ENCODE data around the gene IGF2BP1. TPM values are rescaled to one million over a fixed set of nuclear protein-coding genes. Genes with fewer than 3 reads are reported as not detected.
"Not testable (repeated sequence)": the region's sequence is repeated elsewhere in the genome, so short reads cannot be mapped to it uniquely, and the experiment has no call there.

Gene IGF2BP1
- total RNA-seq, 2 experiments from 2014 or later, result not detected

- Mint-ChIP-seq H3K9me3 (ENCODE audit: insufficient read depth) (no peaks in the 10 kb centered on the region), H3K27ac (no peak overlapping the region), H3K4me3 (peak overlapping the region; percentile 43), H3K27me3 (ENCODE audit: low read depth) (peaks cover 78% of the 10 kb centered on the region), H3K4me1 (ENCODE audit: low read depth) (peaks cover 30% of the 10 kb centered on the region), H3K36me3 (ENCODE audit: low read depth) (no peaks in the 10 kb centered on the region)
- DNase-seq (no peak), ATAC-seq (peak; percentile 23)
- POLR2A ChIA-PET, result no interaction called here
- CTCF ChIA-PET, result interaction anchor here (0.6 to 2.7 kb wide), 3 partner anchors 35 to 327 kb away, joined by 3 to 8 read pairs (median 3); no protein-coding TSS in a partner anchor
These were observed 822 bp downstream of the IGF2BP1 start for GRCh38 chr17:48997827-48998586.

GRCh38 chr17:48998587-48999440 is 1.6 kb downstream of the IGF2BP1 start:
- Mint-ChIP-seq H3K27me3 (ENCODE audit: low read depth) (peaks cover 82% of the 10 kb centered on the region), H3K27ac (no peak overlapping the region), H3K4me1 (ENCODE audit: low read depth) (peaks cover 30% of the 10 kb centered on the region), H3K9me3 (ENCODE audit: insufficient read depth) (no peaks in the 10 kb centered on the region), H3K36me3 (ENCODE audit: low read depth) (no peaks in the 10 kb centered on the region), H3K4me3 (peak overlapping the region; percentile 31)
- DNase-seq, result no peak
- ChIA-PET CTCF (interaction anchor here (0.6 to 2.7 kb wide), 2 partner anchors 34 to 328 kb away, joined by 3 to 8 read pairs; no protein-coding TSS in a partner anchor), POLR2A (no interaction called here)
- ATAC-seq, result no peak

DNA sequence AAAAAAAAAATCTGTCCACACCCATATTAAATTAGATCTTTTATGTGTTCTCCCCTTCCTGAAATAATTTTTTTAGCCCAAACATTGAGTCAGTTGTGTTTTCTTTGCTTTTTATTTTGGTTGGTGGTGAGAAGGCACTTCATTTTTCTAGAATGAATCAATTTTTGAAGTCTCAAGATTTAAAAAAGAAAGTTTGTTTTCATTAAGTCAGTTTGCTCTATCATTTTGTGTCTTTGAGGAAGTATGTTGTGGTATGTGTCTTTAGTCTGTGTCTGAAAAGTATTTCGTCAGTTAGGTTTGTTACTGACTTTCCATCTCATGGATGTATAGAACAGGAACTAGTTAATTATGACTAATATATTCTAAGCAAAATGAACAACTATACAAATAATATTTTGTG is 3.8 kb downstream of the IGF2BP1 start:
- Mint-ChIP-seq H3K27me3 (ENCODE audit: low read depth) (peaks cover 85% of the 10 kb centered on the region), H3K4me1 (ENCODE audit: low read depth) (peaks cover 25% of the 10 kb centered on the region), H3K9me3 (ENCODE audit: insufficient read depth) (no peaks in the 10 kb centered on the region), H3K4me3 (no peak overlapping the region), H3K36me3 (ENCODE audit: low read depth) (no peaks in the 10 kb centered on the region), H3K27ac (no peak overlapping the region)
- ATAC-seq (no peak), DNase-seq (no peak)
- ChIA-PET CTCF (interaction anchor here (0.8 kb wide), 1 partner anchor 122 kb away, joined by 3 read pairs; no protein-coding TSS in a partner anchor), POLR2A (no interaction called here)

GRCh38 chr17:49001671-49002070 is 4.5 kb downstream of the IGF2BP1 start:
- peaks cover 86% of the 10 kb centered on the region for H3K27me3 Mint-ChIP-seq (ENCODE audit: low read depth)
- ChIA-PET CTCF (no interaction called here), POLR2A (no interaction called here)
- DNase-seq, result no peak
- H3K27ac Mint-ChIP-seq, result no peak overlapping the region
- H3K9me3 Mint-ChIP-seq (ENCODE audit: insufficient read depth), result no peaks in the 10 kb centered on the region
- ATAC-seq, result no peak
- no peak overlapping the region for H3K4me3 Mint-ChIP-seq
- H3K4me1 Mint-ChIP-seq (ENCODE audit: low read depth), result peaks cover 20% of the 10 kb centered on the region
- no peaks in the 10 kb centered on the region for H3K36me3 Mint-ChIP-seq (ENCODE audit: low read depth)

DNA sequence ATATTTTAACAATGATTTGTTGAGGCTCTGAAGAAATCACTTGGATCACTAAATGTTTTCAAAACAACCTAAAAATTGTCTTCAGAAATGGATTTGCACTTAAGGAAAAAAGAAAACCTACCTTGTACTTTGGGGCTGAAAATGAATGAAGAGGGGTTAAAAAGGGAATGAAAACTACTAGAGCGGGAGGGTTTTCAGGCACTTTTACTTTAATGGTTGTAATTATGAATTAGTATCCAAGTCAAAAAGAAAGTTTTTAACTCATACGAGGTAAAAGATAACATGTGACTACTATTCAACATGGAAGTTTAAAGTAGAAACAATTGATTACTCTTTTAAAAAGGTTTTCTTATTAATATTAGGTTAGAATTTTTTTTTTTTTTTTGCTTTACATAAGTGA is 5.1 kb downstream of the IGF2BP1 start:
- H3K36me3 Mint-ChIP-seq (ENCODE audit: low read depth), result no peaks in the 10 kb centered on the region
- POLR2A ChIA-PET, result no interaction called here
- CTCF ChIA-PET, result no interaction called here

GRCh38 chr17:49002766-49003165 is 5.6 kb downstream of the IGF2BP1 start:
- Mint-ChIP-seq H3K27me3 (ENCODE audit: low read depth) (peaks cover 86% of the 10 kb centered on the region), H3K4me1 (ENCODE audit: low read depth) (peaks cover 10% of the 10 kb centered on the region), H3K9me3 (ENCODE audit: insufficient read depth) (no peaks in the 10 kb centered on the region), H3K36me3 (ENCODE audit: low read depth) (no peaks in the 10 kb centered on the region), H3K4me3 (no peak overlapping the region), H3K27ac (no peak overlapping the region)
- no peak for ATAC-seq
- no peak for DNase-seq
- CTCF ChIA-PET, result no interaction called here
- POLR2A ChIA-PET, result no interaction called here

More for the DNA sequence above, 5.1 kb downstream of the IGF2BP1 start:
- Mint-ChIP-seq H3K4me1 (ENCODE audit: low read depth) (peaks cover 14% of the 10 kb centered on the region), H3K4me3 (no peak overlapping the region), H3K27ac (no peak overlapping the region), H3K27me3 (ENCODE audit: low read depth) (peaks cover 87% of the 10 kb centered on the region), H3K9me3 (ENCODE audit: insufficient read depth) (no peaks in the 10 kb centered on the region)
- ATAC-seq (no peak), DNase-seq (no peak)

GRCh38 chr17:49003557-49004511 is 6.6 kb downstream of the IGF2BP1 start:
- ChIA-PET POLR2A (no interaction called here), CTCF (interaction anchor here (0.6 to 1.4 kb wide), 2 partner anchors 11 to 235 kb away, joined by 3 read pairs; no protein-coding TSS in a partner anchor)
- no peaks in the 10 kb centered on the region for H3K36me3 Mint-ChIP-seq (ENCODE audit: low read depth)
- no peak overlapping the region for H3K4me3 Mint-ChIP-seq
- no peak overlapping the region for H3K27ac Mint-ChIP-seq
- no peaks in the 10 kb centered on the region for H3K9me3 Mint-ChIP-seq (ENCODE audit: insufficient read depth)
- peaks cover under 1% of the 10 kb centered on the region for H3K4me1 Mint-ChIP-seq (ENCODE audit: low read depth)
- H3K27me3 Mint-ChIP-seq (ENCODE audit: low read depth), result peaks cover 80% of the 10 kb centered on the region
- DNase-seq, result no peak
- ATAC-seq, result no peak

GRCh38 chr17:49005140-49005539 is 8.0 kb downstream of the IGF2BP1 start:
- H3K27me3 Mint-ChIP-seq (ENCODE audit: low read depth), result peaks cover 67% of the 10 kb centered on the region
- no peak overlapping the region for H3K27ac Mint-ChIP-seq
- no peak overlapping the region for H3K4me3 Mint-ChIP-seq
- H3K36me3 Mint-ChIP-seq (ENCODE audit: low read depth), result no peaks in the 10 kb centered on the region
- CTCF ChIA-PET, result interaction anchor here (1.4 to 1.6 kb wide), 2 partner anchors 9 to 192 kb away, joined by 3 read pairs; no protein-coding TSS in a partner anchor
- POLR2A ChIA-PET, result interaction anchor here (0.8 kb wide), 1 partner anchor 10 kb away, joined by 3 read pairs; no protein-coding TSS in a partner anchor
- ATAC-seq (no peak), DNase-seq (no peak)
- H3K4me1 Mint-ChIP-seq (ENCODE audit: low read depth), result no peaks in the 10 kb centered on the region
- H3K9me3 Mint-ChIP-seq (ENCODE audit: insufficient read depth), result no peaks in the 10 kb centered on the region

- POLR2A ChIA-PET; H3K36me3 Mint-ChIP-seq (ENCODE audit: low read depth); DNase-seq; H3K4me3 Mint-ChIP-seq; H3K9me3 Mint-ChIP-seq (ENCODE audit: insufficient read depth); H3K4me1 Mint-ChIP-seq (ENCODE audit: low read depth); H3K27ac Mint-ChIP-seq; ATAC-seq: not testable (repeated sequence)
- CTCF ChIA-PET, result interaction anchor here (1.3 kb wide), 1 partner anchor 24 kb away, joined by 5 read pairs; no protein-coding TSS in a partner anchor
- H3K27me3 Mint-ChIP-seq (ENCODE audit: low read depth), result peaks cover 61% of the 10 kb centered on the region
These were observed 11.7 kb downstream of the IGF2BP1 start for GRCh38 chr17:49008908-49009307.

DNA sequence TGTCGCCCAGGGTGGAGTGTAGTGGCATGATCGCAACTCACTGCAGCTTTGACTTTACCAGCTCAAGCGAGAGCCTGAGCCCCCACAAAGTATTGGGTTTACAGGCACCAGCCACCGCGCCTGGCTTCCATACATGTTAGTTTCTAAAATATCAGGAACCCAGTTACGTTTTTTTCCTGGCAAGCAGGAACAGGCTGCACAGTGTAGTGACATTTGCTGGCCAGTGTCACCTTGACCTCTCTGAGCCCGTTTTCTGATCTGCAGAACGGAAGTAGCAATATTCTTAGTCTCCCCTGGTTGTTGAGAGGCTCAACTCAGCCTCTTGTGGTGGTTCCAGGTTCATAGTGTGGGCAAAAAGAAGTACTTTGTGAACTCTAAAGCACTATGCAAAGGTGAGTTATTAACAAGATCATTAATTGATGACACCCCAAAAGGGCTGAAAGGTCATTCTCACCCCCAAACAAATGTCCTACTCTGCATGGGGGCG is 15.6 kb downstream of the IGF2BP1 start:
- no peak for ATAC-seq
- no peaks in the 10 kb centered on the region for H3K4me1 Mint-ChIP-seq (ENCODE audit: low read depth)
- no peaks in the 10 kb centered on the region for H3K36me3 Mint-ChIP-seq (ENCODE audit: low read depth)
- CTCF ChIA-PET, result interaction anchor here (0.5 to 1.4 kb wide), 2 partner anchors 20 to 135 kb away, joined by 3 to 6 read pairs; no protein-coding TSS in a partner anchor
- no peak overlapping the region for H3K27ac Mint-ChIP-seq
- peaks cover 49% of the 10 kb centered on the region for H3K27me3 Mint-ChIP-seq (ENCODE audit: low read depth)
- no peaks in the 10 kb centered on the region for H3K9me3 Mint-ChIP-seq (ENCODE audit: insufficient read depth)
- DNase-seq, result no peak
- POLR2A ChIA-PET, result interaction anchor here (0.6 kb wide), 1 partner anchor 63 kb away, joined by 4 read pairs; no protein-coding TSS in a partner anchor
- H3K4me3 Mint-ChIP-seq, result no peak overlapping the region

All from activated CD8-positive, alpha-beta T cell treated with anti-CD3 and anti-CD28 coated beads, Interleukin-2, amount 10 ng/mL, durations not matched to agents 7 days and 5 days (primary cell).